ENCODE measurements around the gene C12orf60.

DNA sequence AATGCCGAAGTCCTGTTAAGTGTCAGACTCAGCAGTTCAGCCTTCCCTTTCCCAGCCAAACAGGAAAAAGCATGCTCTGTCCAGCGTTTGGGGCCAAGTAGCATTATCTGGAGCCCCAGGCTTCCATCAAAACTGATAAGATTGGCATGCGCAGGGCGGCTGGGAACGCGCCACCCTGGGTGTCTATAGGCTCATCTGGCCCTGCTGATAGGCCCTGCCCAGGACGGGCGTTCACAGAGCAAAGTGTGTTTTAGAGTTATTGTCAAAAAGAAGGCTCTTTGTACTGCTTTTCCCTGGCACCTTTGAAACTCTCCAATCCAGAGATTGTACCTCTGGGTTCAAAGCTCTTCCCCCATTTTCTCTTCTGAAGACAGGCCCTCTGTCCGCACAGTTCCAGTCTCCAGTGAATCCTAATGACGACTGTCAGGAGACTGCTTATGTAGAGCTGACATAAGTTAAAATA is 40.0 kb downstream of the C12orf60 start, which contains the start of gene ART4:
- no peak for TF ChIP-seq POLR2A (IDR thresholded peaks at IDR 0.05; ENCODE audit: low read length)
- TF ChIP-seq ZFP36 (IDR thresholded peaks at IDR 0.05; ENCODE audit: borderline replicate concordance, partially characterized antibody), result no peak
- TF ChIP-seq, protein P1, sequence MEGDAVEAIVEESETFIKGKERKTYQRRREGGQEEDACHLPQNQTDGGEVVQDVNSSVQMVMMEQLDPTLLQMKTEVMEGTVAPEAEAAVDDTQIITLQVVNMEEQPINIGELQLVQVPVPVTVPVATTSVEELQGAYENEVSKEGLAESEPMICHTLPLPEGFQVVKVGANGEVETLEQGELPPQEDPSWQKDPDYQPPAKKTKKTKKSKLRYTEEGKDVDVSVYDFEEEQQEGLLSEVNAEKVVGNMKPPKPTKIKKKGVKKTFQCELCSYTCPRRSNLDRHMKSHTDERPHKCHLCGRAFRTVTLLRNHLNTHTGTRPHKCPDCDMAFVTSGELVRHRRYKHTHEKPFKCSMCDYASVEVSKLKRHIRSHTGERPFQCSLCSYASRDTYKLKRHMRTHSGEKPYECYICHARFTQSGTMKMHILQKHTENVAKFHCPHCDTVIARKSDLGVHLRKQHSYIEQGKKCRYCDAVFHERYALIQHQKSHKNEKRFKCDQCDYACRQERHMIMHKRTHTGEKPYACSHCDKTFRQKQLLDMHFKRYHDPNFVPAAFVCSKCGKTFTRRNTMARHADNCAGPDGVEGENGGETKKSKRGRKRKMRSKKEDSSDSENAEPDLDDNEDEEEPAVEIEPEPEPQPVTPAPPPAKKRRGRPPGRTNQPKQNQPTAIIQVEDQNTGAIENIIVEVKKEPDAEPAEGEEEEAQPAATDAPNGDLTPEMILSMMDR (IDR thresholded peaks at IDR 0.05), result no peak
- TF ChIP-seq, protein P2, sequence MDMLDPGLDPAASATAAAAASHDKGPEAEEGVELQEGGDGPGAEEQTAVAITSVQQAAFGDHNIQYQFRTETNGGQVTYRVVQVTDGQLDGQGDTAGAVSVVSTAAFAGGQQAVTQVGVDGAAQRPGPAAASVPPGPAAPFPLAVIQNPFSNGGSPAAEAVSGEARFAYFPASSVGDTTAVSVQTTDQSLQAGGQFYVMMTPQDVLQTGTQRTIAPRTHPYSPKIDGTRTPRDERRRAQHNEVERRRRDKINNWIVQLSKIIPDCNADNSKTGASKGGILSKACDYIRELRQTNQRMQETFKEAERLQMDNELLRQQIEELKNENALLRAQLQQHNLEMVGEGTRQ (IDR thresholded peaks at IDR 0.05), result no peak
